HG03095 (cell line): ENCODE data around the gene TCF12.

Experiments used
- ATAC-seq: cut with Tn5 transposase; IDR thresholded peaks from one replicate; pipeline ENCODE4 v1.9.1; 2021; ENCODE audit warnings: moderate library complexity; ENCODE audit not compliant: unreplicated experiment

TCF12 gene

GRCh38 chr15:57205027-57205855 lies 286.8 kb downstream of the TCF12 start:
- ATAC-seq = no peak

GRCh38 chr15:57205996-57206395 lies 287.6 kb downstream of the TCF12 start:
- ATAC-seq = no peak

- no peak for ATAC-seq
Measured at GRCh38 chr15:57213862-57214261, 295.4 kb downstream of the TCF12 start.

GRCh38 chr15:57215326-57215725 lies 296.9 kb downstream of the TCF12 start:
- no peak for ATAC-seq

- no peak for ATAC-seq
Measured at GRCh38 chr15:57215881-57216280, 297.4 kb downstream of the TCF12 start.

GRCh38 chr15:57216288-57216687 lies 297.8 kb downstream of the TCF12 start:
- no peak for ATAC-seq

- ATAC-seq = no peak
Measured at GRCh38 chr15:57217778-57218598, 299.5 kb downstream of the TCF12 start.

GRCh38 chr15:57218826-57219576 lies 300.6 kb downstream of the TCF12 start:
- ATAC-seq = no peak

- no peak for ATAC-seq
Measured at GRCh38 chr15:57220205-57220604, 301.8 kb downstream of the TCF12 start.

GRCh38 chr15:57221134-57221533 lies 302.7 kb downstream of the TCF12 start:
- no peak for ATAC-seq

GRCh38 chr15:57223345-57223744 lies 304.9 kb downstream of the TCF12 start:
- ATAC-seq = no peak

- no peak for ATAC-seq
Measured at GRCh38 chr15:57223887-57224286, 305.4 kb downstream of the TCF12 start.

- no peak for ATAC-seq
Measured at GRCh38 chr15:57224664-57225063, 306.2 kb downstream of the TCF12 start.

GRCh38 chr15:57227166-57227565 lies 308.7 kb downstream of the TCF12 start:
- no peak for ATAC-seq

- ATAC-seq = no peak
Measured at GRCh38 chr15:57227899-57228298, 309.5 kb downstream of the TCF12 start.

- ATAC-seq = no peak
Measured at GRCh38 chr15:57228395-57228794, 310.0 kb downstream of the TCF12 start.

- ATAC-seq = no peak
Measured at GRCh38 chr15:57229051-57229450, 310.6 kb downstream of the TCF12 start.

GRCh38 chr15:57231559-57231958 lies 313.1 kb downstream of the TCF12 start:
- ATAC-seq = no peak

GRCh38 chr15:57234156-57234555 lies 315.7 kb downstream of the TCF12 start:
- no peak for ATAC-seq

GRCh38 chr15:57235186-57235585 lies 316.7 kb downstream of the TCF12 start:
- ATAC-seq = no peak

GRCh38 chr15:57235873-57236272 lies 317.4 kb downstream of the TCF12 start:
- no peak for ATAC-seq
